Fibroblast of the aortic adventitia (primary cell): ENCODE data around the gene UBA52. TPM values are rescaled to one million over a fixed set of nuclear protein-coding genes. Genes with fewer than 3 reads are reported as not detected.
"Not testable (repeated sequence)": the region's sequence is repeated elsewhere in the genome, so short reads cannot be mapped to it uniquely, and the experiment has no call there.

Experiments
- DNase-seq: peaks from one replicate; pipeline ENCODE4 v3.0.0-alpha.2; 2010; ENCODE audit warnings: low read depth
- H3K4me3 ChIP-seq: 2 replicates; pipeline ENCODE4 v1.5.1; 2011; ENCODE audit warnings: low read depth, mild to moderate bottlenecking, control low read depth, low read length, moderate library complexity
- CTCF ChIP-seq: IDR thresholded peaks from 2 replicates; pipeline ENCODE4 v1.5.1; 2011; ENCODE audit warnings: mild to moderate bottlenecking, low read length, control low read depth, inconsistent platforms; ENCODE audit not compliant: insufficient read depth
- total RNA-seq: library from RNA; depleted of rRNA; stranded (reverse); fragments of >200 nt; gene quantifications from 2 replicates; pipeline ENCODE4 v1.2.3, GENCODE V29; 2012; ENCODE audit warnings: low replicate concordance

The UBA52 gene
- 496 and 1,084 TPM in 2 replicates for total RNA-seq

GRCh38 chr19:18571564-18572344, at the start of gene UBA52:
Gene UBA52, plus strand, starts transcription at chr19:18571857. Its CDS starts 1,444 bp downstream, at chr19:18573301.
- TF ChIP-seq CTCF, result no peak
- peak within 1 kb of the TSS; percentile 79 for H3K4me3 ChIP-seq

GRCh38 chr19:18522124-18522861, 49.4 kb upstream of the UBA52 start:
- peak overlapping the region; percentile 94 for H3K4me3 ChIP-seq

More at GRCh38 chr19:18571564-18572344, at the start of gene UBA52:
- DNase-seq, result peak; percentile 95

DNA sequence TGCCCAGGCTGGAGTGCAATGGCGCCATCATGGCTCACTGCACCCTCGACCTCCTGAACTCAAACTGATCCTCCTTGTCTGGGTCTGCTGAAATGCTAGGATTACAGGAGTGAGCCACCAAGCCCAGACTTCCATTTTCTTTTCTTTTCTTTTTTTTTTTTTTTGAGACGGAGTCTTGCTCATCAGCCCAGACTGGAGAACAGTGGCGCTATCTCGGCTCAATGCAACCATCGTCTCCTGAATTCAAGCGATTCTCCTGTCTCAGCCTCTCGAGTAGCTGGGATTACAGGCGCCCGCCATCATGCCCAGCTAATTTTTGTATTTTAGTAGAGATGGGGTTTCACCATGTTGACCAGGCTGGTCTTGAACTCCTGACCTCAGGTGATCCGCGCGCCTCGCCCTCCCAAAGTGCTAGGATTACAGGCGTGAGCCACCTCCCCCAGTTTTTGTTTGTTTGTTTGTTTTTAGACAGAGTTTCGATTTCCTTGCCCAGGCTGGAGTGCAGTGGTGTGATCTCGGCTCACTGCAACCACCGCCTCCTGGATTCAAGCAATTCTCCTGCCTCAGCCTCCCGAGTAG, 48.7 kb upstream of the UBA52 start:
- H3K4me3 ChIP-seq, result not testable (repeated sequence)

More at GRCh38 chr19:18522124-18522861, 49.4 kb upstream of the UBA52 start:
- peak; percentile 100 for DNase-seq
- peak; percentile 32 for TF ChIP-seq CTCF

DNA sequence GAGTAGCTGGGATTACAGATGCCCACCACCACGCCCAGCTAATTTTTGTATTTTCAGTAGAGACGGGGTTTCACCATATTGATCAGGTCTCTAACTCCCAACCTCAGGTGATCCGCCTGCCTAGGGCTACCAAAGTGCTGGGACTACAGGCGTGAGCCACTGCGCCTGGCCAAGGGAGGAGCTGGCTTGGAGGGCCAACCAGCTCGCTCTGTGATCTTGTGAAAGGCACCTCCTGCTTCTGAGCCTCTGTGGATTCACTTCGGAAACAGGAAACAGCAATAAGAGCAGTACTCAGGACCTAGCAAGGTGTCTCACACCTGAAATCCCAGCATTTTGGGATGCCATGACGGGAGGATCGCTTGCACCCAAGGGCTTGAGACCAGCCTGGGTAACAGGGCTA, 47.8 kb upstream of the UBA52 start:
- no peak overlapping the region for H3K4me3 ChIP-seq
- DNase-seq, result no peak
- TF ChIP-seq CTCF, result no peak

More for the DNA sequence above, 48.7 kb upstream of the UBA52 start:
- not testable (repeated sequence) for DNase-seq

DNA sequence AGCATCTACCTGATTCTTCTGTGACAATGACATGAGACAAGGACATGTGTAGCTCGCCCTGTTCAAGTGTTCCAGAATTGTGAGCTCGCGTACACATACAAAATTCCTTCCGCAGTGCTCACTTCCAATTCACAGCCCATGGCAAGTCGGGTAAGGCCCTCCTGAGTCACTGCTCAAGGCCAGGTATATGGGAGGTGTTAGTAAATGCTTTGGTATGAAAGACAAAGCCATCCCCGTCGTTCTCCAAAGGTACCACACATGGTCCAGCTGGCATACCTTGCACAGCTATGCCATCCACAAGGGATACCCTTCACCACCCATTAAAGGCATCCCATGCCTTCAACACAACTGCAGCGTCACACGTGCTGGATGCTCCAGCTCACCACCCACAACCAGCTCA, 45.3 kb upstream of the UBA52 start:
- H3K4me3 ChIP-seq, result no peak overlapping the region
- DNase-seq, result no peak
- no peak for TF ChIP-seq CTCF

- no peak overlapping the region for H3K4me3 ChIP-seq
- no peak for DNase-seq
- no peak for TF ChIP-seq CTCF
These were observed 41.9 kb upstream of the UBA52 start for GRCh38 chr19:18529782-18530181.

GRCh38 chr19:18531485-18531884, 40.2 kb upstream of the UBA52 start:
- TF ChIP-seq CTCF, result no peak
- H3K4me3 ChIP-seq, result no peak overlapping the region
- no peak for DNase-seq
